Testis (tissue), 3 donors: Measurements from ENCODE around the gene LSG1. TPM values are rescaled to one million over a fixed set of nuclear protein-coding genes. Genes with fewer than 3 reads are reported as not detected.

Experiments
- DNase-seq: peaks from one replicate; pipeline ENCODE4 v3.0.0-alpha.2; 2019
- H3K27ac ChIP-seq, 2 donors: fragments of 200-600 bp; sonication (generic); one replicate each; pipeline ENCODE4 v1.5.1; 2019
- H3K27me3 ChIP-seq: fragments of 200-600 bp; sonication (generic); one replicate; pipeline ENCODE4 v1.5.1; 2019
- H3K36me3 ChIP-seq: fragments of 200-600 bp; sonication (generic); one replicate; pipeline ENCODE4 v1.5.1; 2017; ENCODE audit warnings: low read depth; ENCODE audit errors: missing control alignments
- H3K4me1 ChIP-seq: fragments of 200-600 bp; sonication (generic); one replicate; pipeline ENCODE4 v1.5.1; 2019
- H3K4me3 ChIP-seq, 2 donors: fragments of 200-600 bp; sonication (generic); one replicate each; pipeline ENCODE4 v1.5.1; 2017 to 2019
- H3K9me3 ChIP-seq: fragments of 200-600 bp; sonication (generic); one replicate; pipeline ENCODE4 v1.5.1; 2017
- CTCF ChIP-seq, 3 experiments: fragments of 450-650 bp in 2 of 3; fragments of 200-600 bp in 1 of 3; sonication (generic) in 1 of 3; IDR thresholded peaks; one replicate each; pipeline ENCODE4 v1.5.1; 2016 to 2019; ENCODE audit warnings: antibody characterized with exemption in 3 of 3, mild to moderate bottlenecking in 2 of 3, moderate library complexity in 1 of 3
- POLR2A ChIP-seq: fragments of 450-650 bp; IDR thresholded peaks from one replicate; pipeline ENCODE4 v1.6.1; 2017; ENCODE audit warnings: antibody characterized with exemption, mild to moderate bottlenecking, moderate library complexity
- WGBS, 2 donors: methylation state at CpG; one replicate each; pipeline ENCODE4 v1.1.5; 2018; 5-methylcytosine and 5-hydroxymethylcytosine counted together
- intact Hi-C: fragments of 100-400 bp; cut with DNase I; formaldehyde crosslinking; loops from one replicate; pipeline ENCODE4 v1.15.1; 2023; ENCODE audit warnings: low total_unique reads
- polyA plus RNA-seq: library from polyadenylated mRNA; stranded (reverse); fragments of 350-450 nt; fragmentation: Illumina TruSeq; extraction: RNeasy Lipid Tissue Mini Kit (QIAGEN cat#74804); gene quantifications from one replicate; pipeline ENCODE4 v1.2.3, GENCODE V29; 2014; ENCODE audit warnings: low read depth, low replicate concordance; ENCODE audit not compliant: insufficient read depth
- total RNA-seq, 2 donors: library from RNA; depleted of rRNA; stranded (reverse); fragments of >200 nt; gene quantifications; one replicate each; pipeline ENCODE4 v1.2.3, GENCODE V29; 2016

LSG1 gene
- total and polyA plus RNA-seq, 3 donors from 2014 or later, result 47.4 to 56.1 (median 50.5) TPM

DNA sequence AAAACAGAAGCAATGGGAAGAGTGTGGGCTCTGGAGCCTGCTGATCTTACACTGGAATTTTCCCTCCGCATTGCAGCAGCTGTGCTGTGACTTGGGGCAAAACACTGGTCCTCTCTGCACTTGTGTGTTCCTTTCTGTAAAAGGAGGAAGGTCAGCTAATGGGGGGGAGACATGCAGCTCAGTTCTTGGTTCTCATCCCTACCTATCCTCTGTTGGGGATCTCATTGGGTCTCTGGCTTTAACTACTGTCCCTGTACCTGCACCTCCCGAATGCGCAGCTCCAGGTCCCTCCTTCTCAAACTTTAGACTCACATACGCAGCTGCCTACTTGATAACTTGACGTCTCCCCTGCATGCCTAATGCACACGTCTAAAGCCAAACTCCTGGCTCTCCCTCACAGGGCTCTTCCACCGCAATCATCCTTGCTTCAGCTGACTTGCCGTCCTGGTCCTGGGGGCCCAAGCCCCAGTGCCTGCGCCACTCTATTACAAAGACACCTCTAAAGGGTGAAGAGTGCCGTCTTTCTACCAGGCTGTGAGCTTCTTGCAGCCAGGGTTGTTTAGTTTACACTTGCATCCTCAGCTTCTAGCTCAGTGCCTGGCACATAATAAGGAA lies 32.9 kb downstream of the LSG1 start:
- Histone ChIP-seq H3K4me3 (no peak overlapping the region), H3K27ac (no peak overlapping the region), H3K36me3 (no peaks in the 10 kb centered on the region), H3K27me3 (no peaks in the 10 kb centered on the region), H3K9me3 (no peaks in the 10 kb centered on the region), H3K4me1 (no peaks in the 10 kb centered on the region)
- TF ChIP-seq CTCF (IDR thresholded peaks at IDR 0.05), result no peak
- no peak for TF ChIP-seq POLR2A
- intact Hi-C loops, result no loop called here
- no peak for DNase-seq
- 87 to 94% methylated on average over 10 of the region's 10 CpGs for WGBS, 2 donors

- Histone ChIP-seq H3K36me3 (no peaks in the 10 kb centered on the region), H3K27me3 (no peaks in the 10 kb centered on the region), H3K27ac (no peak overlapping the region), H3K9me3 (no peaks in the 10 kb centered on the region), H3K4me1 (no peaks in the 10 kb centered on the region), H3K4me3 (no peak overlapping the region)
- 86 to 89% methylated on average over 21 to 22 of the region's 22 CpGs for WGBS, 2 donors
- no peak for DNase-seq
- intact Hi-C loops, result no loop called here
- TF ChIP-seq POLR2A, result no peak
- TF ChIP-seq CTCF (IDR thresholded peaks at IDR 0.05), result no peak
These were observed 34.2 kb downstream of the LSG1 start for GRCh38 chr3:194637541-194638400.

DNA sequence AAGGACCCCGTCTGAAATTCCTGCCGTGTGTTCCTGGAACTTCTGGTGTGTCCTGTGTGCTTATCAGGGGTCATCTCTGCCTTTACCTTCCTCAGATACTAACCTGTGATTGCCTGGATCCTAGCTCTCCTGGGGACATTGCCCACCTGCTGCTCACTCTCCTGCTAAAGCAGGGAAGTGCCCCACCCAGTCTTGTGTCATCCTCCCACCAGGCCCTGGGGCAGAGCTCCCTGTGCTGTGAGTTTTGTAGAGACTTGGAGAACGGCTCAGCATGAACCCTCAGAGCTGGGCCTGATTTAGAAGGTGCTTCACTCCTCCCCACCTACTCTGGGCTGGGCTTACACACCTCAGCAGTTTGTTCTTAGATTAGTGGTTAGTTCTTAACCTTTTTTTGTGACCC lies 34.9 kb downstream of the LSG1 start:
- intact Hi-C loops, result no loop called here
- Histone ChIP-seq H3K36me3 (no peaks in the 10 kb centered on the region), H3K27ac (no peak overlapping the region), H3K4me3 (no peak overlapping the region), H3K4me1 (no peaks in the 10 kb centered on the region), H3K27me3 (no peaks in the 10 kb centered on the region), H3K9me3 (no peaks in the 10 kb centered on the region)
- WGBS, 2 donors, result 75 to 76% methylated on average over 3 of the region's 3 CpGs
- no peak for TF ChIP-seq CTCF (IDR thresholded peaks at IDR 0.05)
- TF ChIP-seq POLR2A, result no peak
- DNase-seq, result no peak

GRCh38 chr3:194633349-194634004 lies 38.5 kb downstream of the LSG1 start, which contains the start of gene TMEM44:
TSS of gene TMEM44 (minus strand) at chr3:194633419. CDS start at chr3:194633215, 204 bp downstream.
- 1% methylated on average over 10 to 55 of the region's 66 CpGs for WGBS, 2 donors
- peak within 1 kb of the TSS; percentile 65 to 76 for H3K27ac ChIP-seq
- no peaks in the 10 kb centered on the region for H3K27me3 ChIP-seq
- DNase-seq, result peak; percentile 73
- H3K4me1 ChIP-seq, result no peaks in the 10 kb centered on the region
- peak within 1 kb of the TSS; percentile 69 to 73 for H3K4me3 ChIP-seq
- intact Hi-C loops, result no loop called here
- H3K9me3 ChIP-seq, result no peaks in the 10 kb centered on the region
- TF ChIP-seq POLR2A (no peak), CTCF (IDR thresholded peaks at IDR 0.05) (peak; percentile 67 to 74 (median 69))
- H3K36me3 ChIP-seq, result no peaks in the 10 kb centered on the region
